ENCODE measurements around the gene GPR132.

DNA sequence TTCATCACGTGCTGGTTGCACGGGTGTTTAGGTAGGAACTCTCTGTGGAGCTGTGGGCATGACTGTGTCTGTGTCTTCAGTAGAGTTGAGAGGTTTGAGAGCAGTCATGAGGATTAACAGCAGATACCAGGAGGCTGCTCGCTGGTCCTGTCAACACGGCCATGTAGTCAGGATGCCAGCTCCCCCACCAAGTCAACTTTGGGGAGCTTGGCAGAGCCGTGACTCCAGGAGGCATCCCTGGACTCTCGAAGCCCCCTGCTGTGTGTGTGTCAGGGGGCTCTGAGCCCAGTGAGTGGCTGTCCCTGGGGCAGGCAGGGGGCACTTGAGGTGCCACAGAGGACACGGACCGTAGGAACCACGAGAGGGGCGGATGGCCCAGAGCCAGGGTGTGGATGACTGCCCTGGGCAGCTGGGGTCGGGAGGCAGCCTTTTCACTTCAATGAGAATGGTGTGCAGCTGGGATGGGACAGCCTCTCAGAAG lies 7.2 kb upstream of the GPR132 start:
- TF ChIP-seq, protein P1, sequence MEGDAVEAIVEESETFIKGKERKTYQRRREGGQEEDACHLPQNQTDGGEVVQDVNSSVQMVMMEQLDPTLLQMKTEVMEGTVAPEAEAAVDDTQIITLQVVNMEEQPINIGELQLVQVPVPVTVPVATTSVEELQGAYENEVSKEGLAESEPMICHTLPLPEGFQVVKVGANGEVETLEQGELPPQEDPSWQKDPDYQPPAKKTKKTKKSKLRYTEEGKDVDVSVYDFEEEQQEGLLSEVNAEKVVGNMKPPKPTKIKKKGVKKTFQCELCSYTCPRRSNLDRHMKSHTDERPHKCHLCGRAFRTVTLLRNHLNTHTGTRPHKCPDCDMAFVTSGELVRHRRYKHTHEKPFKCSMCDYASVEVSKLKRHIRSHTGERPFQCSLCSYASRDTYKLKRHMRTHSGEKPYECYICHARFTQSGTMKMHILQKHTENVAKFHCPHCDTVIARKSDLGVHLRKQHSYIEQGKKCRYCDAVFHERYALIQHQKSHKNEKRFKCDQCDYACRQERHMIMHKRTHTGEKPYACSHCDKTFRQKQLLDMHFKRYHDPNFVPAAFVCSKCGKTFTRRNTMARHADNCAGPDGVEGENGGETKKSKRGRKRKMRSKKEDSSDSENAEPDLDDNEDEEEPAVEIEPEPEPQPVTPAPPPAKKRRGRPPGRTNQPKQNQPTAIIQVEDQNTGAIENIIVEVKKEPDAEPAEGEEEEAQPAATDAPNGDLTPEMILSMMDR (IDR thresholded peaks at IDR 0.05): no peak
- TF ChIP-seq POLR2A (IDR thresholded peaks at IDR 0.05) (no peak), POLR2AphosphoS5 (IDR thresholded peaks at IDR 0.05) (no peak)

All from prostate gland (tissue), 2 donors.